Transverse colon (tissue), 4 donors: Measurements from ENCODE around the gene PRSS48.

Experiments used
- CTCF ChIP-seq, 5 experiments: fragments of 200-600 bp in 3 of 5; fragments of 450-650 bp in 2 of 5; sonication (generic) in 3 of 5; IDR thresholded peaks; 1 replicate in 2 of 5; 2 replicates in 3 of 5; pipeline ENCODE4 v1.5.1; 2016 to 2017; ENCODE audit warnings: antibody characterized with exemption in 5 of 5, inconsistent platforms in 3 of 5, mild to moderate bottlenecking in 2 of 5, moderate library complexity in 1 of 5
- EP300 ChIP-seq: sonication (generic); formaldehyde crosslinking; IDR thresholded peaks from one replicate; pipeline ENCODE4 v1.6.1; 2017; ENCODE audit warnings: antibody characterized with exemption, low read depth
- POLR2A ChIP-seq: fragments of 450-650 bp; IDR thresholded peaks from one replicate; pipeline ENCODE4 v1.6.1; 2016; ENCODE audit warnings: antibody characterized with exemption, mild to moderate bottlenecking, moderate library complexity
- POLR2AphosphoS5 ChIP-seq, 3 donors: sonication (generic); formaldehyde crosslinking; IDR thresholded peaks; one replicate each; pipeline ENCODE4 v1.6.1; 2016; ENCODE audit warnings: antibody characterized with exemption in 3 of 3

GRCh38 chr4:151247395-151247794 lies 29.6 kb upstream of the PRSS48 start:
- TF ChIP-seq CTCF (IDR thresholded peaks at IDR 0.05), result no peak
- TF ChIP-seq EP300, result no peak
- TF ChIP-seq POLR2A, result no peak
- TF ChIP-seq POLR2AphosphoS5 (IDR thresholded peaks at IDR 0.05), result no peak
